Measurements from ENCODE around the gene CCDC12.

- TF ChIP-seq CTCF (IDR thresholded peaks at IDR 0.05) (no peak), POLR2A (IDR thresholded peaks at IDR 0.05) (no peak)
Observed at GRCh38 chr3:46917257-46917656, 59.3 kb downstream of the CCDC12 start.

Data from thyroid gland (tissue), 4 donors.